HG03039 (cell line): ENCODE data around the gene OLIG1.

ENCODE experiments used
- ATAC-seq: cut with Tn5 transposase; IDR thresholded peaks from one replicate; pipeline ENCODE4 v1.9.1; 2021; ENCODE audit warnings: mild to moderate bottlenecking, moderate library complexity; ENCODE audit not compliant: unreplicated experiment

The OLIG1 gene

GRCh38 chr21:33069994-33070743 lies at the start of gene OLIG1:
Gene OLIG1 (plus strand): TSS chr21:33070141. CDS start chr21:33070247, 106 bp downstream.
- ATAC-seq: no peak

GRCh38 chr21:33020558-33021100 lies 49.3 kb upstream of the OLIG1 start:
- ATAC-seq: no peak

GRCh38 chr21:33021150-33021549 lies 48.8 kb upstream of the OLIG1 start:
- ATAC-seq: no peak

GRCh38 chr21:33021667-33022066 lies 48.3 kb upstream of the OLIG1 start:
- ATAC-seq: no peak

GRCh38 chr21:33022489-33022827 lies 47.5 kb upstream of the OLIG1 start:
- no peak for ATAC-seq

- ATAC-seq: no peak
Observed at GRCh38 chr21:33022828-33023573, 46.9 kb upstream of the OLIG1 start.

GRCh38 chr21:33023574-33024200 lies 46.3 kb upstream of the OLIG1 start:
- no peak for ATAC-seq

- ATAC-seq: no peak
Observed at GRCh38 chr21:33024201-33025103, 45.5 kb upstream of the OLIG1 start.

- no peak for ATAC-seq
Observed at GRCh38 chr21:33025106-33025488, 44.8 kb upstream of the OLIG1 start.

GRCh38 chr21:33025489-33026442 lies 44.2 kb upstream of the OLIG1 start, which contains the start of gene OLIG2:
Gene OLIG2 (plus strand): TSS chr21:33025935. CDS start chr21:33026863, 928 bp downstream.
- ATAC-seq: no peak

- ATAC-seq: no peak
Observed at GRCh38 chr21:33026443-33026858, 43.5 kb upstream of the OLIG1 start.

GRCh38 chr21:33026878-33027400 lies 43.0 kb upstream of the OLIG1 start:
- ATAC-seq: no peak

GRCh38 chr21:33027401-33028286 lies 42.3 kb upstream of the OLIG1 start:
- ATAC-seq: no peak

- no peak for ATAC-seq
Observed at GRCh38 chr21:33028287-33028670, 41.7 kb upstream of the OLIG1 start.

- no peak for ATAC-seq
Observed at GRCh38 chr21:33028773-33029384, 41.1 kb upstream of the OLIG1 start.

GRCh38 chr21:33029385-33029921 lies 40.5 kb upstream of the OLIG1 start:
- ATAC-seq: no peak

GRCh38 chr21:33029975-33030461 lies 39.9 kb upstream of the OLIG1 start:
- no peak for ATAC-seq
